GM20000 (cell line): ENCODE data around the gene MN1.

Experiments
- DNase-seq: peaks from one replicate; pipeline ENCODE4 v3.0.0; 2012; ENCODE audit warnings: low spot score
- CTCF ChIP-seq: IDR thresholded peaks from 2 replicates; pipeline ENCODE4 v1.5.1; 2012; ENCODE audit warnings: mild to moderate bottlenecking, control low read depth; ENCODE audit errors: extremely low read depth, missing control alignments

Gene MN1

DNA sequence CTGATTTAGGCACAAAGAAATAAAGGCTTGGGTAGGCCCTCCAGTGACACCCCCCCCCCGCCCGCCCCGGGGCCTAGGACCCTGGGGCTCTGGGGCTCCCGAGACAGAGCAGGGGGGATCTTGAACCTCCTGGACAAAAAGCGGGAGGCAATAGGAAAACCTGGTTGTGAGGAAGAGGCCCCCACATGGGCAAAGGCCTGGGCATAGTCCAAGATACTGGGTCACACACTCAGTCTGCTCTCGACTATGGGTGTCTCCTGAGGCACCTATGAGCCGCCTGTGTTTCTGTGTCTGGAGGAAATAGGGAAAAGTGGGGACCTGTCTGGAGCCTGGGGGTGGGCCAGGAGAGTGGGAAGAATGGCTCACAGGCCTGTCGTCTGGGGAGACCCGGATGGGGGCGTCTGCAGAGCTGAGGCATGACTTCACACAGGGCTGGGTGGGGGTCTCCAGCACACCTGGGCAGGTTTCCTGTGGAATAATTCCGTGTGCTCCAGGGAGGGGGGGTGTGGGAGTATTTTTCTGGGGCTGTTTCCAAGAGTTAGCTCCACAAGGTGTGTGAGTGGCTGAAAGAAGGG lies 2.4 kb upstream of the MN1 start:
- DNase-seq = no peak
- TF ChIP-seq CTCF = no peak

DNA sequence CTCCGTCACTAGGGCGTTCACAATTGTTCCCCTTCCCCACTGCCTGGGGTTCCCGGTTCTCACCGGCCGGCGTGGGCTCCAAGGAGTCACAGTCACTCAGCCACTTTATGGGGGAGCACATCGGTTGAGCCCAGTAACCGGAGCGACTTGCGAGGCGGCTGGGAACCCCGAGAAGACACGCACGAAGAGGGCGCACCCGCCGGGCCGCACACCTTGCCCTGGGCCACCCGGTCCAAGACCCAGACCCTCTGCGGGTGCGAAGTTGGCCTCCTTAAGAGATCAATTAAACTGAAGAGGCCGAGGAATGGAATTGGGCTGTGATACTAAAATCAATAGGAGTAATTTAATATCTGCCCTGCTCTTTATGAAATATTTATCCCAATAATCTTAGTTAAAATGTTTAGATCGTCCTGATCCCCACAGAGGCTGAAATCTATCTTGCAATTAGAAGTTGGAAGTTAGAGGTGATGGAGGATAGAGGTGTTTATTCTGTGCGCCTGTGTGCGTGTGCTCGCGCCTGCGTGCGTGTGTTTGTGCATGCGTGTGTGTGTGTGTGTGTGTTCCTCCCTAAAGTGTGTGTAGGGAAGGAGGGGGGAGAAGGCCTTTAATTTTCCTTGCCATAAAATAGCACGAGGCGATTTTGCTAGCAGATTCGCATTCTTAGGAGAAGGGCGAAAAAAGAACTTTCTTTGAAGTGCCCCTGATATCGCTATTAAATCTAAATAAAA lies 954 bp upstream of the MN1 start:
- no peak for TF ChIP-seq CTCF
- DNase-seq = no peak

GRCh38 chr22:27801202-27801615 lies 347 bp downstream of the MN1 start:
- DNase-seq = peak; percentile 56
- no peak for TF ChIP-seq CTCF

- no peak for TF ChIP-seq CTCF
- DNase-seq = peak; percentile 41
Measured at GRCh38 chr22:27800250-27801201, 1.0 kb downstream of the MN1 start.

- DNase-seq = no peak
- TF ChIP-seq CTCF = no peak
Measured at GRCh38 chr22:27799827-27800249, 1.7 kb downstream of the MN1 start.

GRCh38 chr22:27799015-27799826 lies 2.3 kb downstream of the MN1 start:
- TF ChIP-seq CTCF = no peak
- DNase-seq = no peak
